ENCODE measurements around the gene TRPM2.
"Not testable (repeated sequence)": the region's sequence is repeated elsewhere in the genome, so short reads cannot be mapped to it uniquely, and the experiment has no call there.

Gene TRPM2

DNA sequence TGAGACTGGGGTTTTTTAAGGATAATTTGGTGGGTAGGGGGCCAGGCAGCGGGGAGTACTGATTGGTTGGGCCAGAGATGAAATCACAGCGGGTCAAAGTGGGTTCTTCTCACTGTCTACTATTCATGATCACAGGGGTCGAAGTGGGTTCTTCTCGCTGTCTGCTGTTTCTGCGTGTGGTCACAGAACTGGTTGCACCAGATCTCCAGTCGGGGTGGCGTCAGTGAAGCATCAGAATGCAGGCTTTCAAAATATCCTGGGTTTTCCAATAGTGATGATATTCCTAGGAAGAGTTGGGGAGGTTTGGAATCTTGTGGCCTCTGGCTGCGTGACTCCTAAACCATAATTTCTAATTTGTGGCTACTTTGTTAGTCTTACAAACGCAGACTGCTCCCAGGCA is 45.1 kb downstream of the TRPM2 start:
- no peak for ATAC-seq

GRCh38 chr21:44399151-44399954 is 45.9 kb downstream of the TRPM2 start:
- ATAC-seq, result no peak

DNA sequence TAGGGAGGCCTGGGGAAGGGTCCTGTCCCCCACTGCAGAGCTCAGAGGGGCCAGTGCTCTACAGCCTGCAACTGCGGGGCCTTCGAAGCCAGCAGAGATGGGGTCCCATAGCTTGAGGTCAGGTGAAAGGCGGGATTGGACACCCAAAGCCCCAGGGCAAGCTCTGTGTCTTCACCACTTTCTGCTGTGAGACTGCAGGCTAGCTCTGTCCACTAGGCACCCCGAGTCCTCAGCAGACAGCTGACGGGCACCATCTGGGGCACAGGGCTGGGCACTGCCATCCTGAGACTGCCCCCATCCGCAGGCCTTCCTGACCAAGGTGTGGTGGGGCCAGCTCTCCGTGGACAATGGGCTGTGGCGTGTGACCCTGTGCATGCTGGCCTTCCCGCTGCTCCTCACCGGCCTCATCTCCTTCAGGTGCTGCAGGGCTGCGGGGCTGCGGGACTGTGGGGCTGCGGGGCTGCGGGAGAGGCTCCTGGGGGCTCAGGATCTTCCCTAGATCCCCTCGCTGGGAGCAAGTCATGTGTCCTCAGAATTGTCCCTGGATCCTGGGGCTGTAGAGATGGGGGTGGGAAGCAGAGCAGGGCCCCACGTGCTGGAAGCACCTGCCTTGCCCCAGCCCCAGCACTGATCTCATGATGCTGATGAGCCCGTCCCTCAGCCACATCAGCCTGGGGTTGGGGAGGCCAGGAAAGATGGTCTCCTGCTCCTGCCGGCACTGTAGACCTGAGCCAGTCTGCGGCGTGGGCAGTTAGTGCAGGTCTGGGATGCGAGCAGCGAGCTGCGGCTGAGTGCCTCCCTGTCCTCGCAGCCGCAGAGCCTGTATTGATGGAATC is 46.8 kb downstream of the TRPM2 start:
- no peak for ATAC-seq

- no peak for ATAC-seq
Measured at GRCh38 chr21:44400791-44401385, 47.5 kb downstream of the TRPM2 start.

GRCh38 chr21:44401386-44402160 is 48.2 kb downstream of the TRPM2 start:
- no peak for ATAC-seq

DNA sequence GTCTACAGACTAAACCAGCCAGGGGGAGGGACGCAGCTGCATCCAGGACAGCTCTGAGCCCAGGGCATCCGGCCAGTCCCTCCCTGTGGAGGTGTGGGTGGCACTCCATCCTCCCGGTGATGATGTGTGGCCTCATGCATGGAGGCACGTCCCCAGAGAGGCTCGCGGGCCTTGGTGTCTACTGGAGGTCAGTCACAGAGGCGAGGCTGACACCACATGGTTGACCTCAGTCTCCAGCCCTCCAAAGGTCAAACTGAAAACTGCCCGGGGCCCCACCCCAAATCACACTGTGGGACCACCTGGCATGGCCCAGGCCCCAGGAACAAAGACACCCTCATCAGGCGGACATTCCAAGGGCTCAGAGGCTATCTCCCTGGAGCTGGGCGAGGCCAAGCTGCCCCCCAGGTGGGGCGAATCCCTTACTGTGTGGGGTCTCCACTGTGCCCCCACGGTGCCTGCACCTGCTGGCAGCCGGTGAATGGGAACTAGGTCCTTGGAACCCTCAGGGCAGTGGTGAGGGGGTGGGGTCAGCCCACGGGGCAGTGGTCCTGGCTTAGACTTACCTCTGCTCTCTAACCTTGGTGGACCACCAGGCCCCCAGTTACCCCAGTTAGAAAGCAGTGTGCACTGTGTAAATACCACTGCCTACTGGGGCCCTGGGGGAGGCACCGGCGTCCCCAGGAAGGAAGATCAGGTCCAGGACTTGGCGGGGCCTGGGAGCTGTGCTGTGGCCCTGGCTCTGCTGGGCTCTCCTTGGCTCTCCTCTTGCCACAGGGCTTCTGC is 49.1 kb downstream of the TRPM2 start:
- ATAC-seq, result no peak

DNA sequence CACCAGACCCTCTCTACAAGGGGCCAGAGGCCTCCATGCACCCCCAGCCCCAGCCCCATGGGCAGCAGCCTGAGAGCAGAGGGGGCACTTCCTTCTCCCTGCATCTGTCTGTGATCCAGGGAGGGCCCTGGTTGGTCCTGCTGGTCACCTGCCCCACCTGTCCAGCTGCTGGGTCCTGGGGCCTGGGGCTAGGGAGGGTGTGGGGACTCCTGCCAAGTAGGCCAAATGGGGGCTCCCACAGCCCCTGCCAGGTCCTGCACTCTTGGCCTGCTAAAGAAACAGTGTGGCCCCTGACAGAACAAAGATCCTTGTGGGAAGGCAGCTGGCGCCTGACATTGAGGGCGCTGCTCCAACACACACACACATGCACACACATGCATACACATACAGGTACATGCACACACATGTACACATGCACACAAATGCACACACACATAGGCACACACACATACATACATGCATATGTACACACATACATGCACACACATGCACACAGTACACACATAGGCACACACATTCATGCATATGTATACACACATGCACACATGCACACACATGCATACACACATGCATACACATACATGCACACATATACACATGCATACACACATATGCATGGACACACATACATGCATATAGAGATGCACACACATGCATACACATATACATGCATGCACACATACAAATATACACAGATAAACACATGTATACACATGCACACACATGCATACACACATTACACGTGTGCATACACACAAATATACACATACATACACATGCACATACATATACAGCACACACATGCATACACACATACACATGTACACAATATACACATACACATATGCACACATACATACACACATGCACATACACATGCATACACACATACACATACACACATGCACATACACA is 49.9 kb downstream of the TRPM2 start:
- no peak for ATAC-seq

- not testable (repeated sequence) for ATAC-seq
Measured at GRCh38 chr21:44404482-44404881, 51.1 kb downstream of the TRPM2 start.

DNA sequence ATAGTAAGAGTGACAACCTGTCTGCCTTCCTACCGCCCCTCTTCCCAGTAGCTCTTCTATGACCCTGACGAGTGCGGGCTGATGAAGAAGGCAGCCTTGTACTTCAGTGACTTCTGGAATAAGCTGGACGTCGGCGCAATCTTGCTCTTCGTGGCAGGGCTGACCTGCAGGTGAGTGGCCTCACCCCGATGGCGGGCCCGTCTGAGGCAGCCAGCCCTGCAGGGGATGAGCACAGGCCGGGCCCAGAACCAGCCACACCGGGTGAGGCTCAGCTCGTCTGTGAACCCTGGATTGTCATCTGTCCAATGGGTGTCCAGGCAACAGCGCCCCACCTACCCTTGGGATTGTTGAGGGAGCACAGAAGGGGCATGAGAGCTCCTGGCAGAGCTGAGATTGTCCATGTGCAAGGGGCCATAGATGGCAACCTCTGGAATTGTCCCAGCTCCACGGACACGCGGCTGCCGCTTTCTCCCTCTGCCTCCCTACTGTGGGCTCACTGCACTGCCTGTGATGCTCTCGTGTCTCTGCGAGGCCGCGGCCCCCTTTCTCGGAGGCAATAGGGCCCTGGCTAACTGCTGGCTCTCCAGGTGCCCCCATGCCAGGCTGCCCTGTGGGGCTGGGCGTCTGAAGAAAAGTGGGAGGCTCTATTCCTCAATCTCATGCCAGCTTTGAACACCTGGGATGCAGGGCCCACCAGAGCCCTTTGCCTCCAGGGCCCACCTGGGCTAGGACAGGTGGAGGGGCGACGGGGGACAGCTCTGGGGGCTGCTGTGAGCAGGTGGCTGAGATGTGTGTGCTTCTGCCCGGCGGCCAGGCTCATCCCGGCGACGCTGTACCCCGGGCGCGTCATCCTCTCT is 51.9 kb downstream of the TRPM2 start:
- no peak for ATAC-seq

DNA sequence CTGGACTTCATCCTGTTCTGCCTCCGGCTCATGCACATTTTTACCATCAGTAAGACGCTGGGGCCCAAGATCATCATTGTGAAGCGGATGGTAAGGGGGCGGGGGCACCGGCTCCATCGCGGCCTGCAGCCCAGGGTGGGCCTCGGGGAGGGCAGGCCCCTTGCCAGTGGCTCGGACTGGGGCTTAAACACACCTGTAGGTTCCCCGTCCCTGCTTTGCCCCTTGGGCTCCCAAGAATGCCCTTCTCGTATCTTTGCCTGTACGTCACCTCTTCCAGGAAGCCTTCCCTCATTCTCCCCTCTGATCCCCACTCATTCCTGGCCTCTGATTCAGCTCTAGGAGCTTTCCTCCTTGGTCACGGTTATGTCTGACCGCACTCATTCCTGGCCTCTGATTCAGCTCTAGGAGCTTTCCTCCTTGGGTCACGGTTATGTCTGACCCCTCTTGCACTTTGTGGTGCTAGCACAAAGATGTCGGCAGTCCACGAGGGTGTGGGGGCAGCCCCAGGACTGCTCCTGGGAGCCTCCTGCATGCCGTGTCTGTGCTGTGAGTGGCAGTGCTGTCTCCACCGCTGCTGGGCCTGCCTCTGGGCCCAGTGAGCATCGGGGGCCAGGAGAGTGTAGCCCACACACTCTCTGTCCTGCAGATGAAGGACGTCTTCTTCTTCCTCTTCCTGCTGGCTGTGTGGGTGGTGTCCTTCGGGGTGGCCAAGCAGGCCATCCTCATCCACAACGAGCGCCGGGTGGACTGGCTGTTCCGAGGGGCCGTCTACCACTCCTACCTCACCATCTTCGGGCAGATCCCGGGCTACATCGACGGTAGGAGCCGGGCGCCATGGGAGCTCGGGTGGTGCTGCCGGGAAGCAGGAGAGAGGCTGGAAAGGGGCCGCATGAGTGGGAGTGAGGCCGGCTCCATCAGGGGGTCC is 52.8 kb downstream of the TRPM2 start:
- no peak for ATAC-seq

DNA sequence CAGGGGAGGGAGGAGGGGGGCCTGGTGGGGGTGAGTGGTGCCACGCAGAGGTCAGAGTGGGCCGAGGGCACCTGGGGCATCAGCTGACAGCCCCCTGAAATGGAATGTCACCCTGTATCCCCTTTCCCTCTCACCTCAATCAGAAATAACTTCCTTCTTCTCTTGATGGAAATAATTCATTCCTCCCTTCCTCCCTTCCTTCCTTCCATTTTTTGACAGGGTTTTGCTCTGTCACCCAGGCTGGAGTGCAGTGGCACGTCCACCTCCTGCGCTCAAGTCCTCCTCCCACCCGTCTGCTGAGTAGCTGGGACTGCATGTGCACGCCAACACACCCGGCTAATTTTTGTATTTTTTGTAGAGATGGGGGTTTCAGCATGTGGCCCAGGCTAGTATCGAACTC is 53.5 kb downstream of the TRPM2 start:
- ATAC-seq, result peak in 1 of 2 donors; percentile 8

GRCh38 chr21:44407493-44407892 is 54.1 kb downstream of the TRPM2 start:
- ATAC-seq, result peak; percentile 97

GRCh38 chr21:44408226-44408625 is 54.8 kb downstream of the TRPM2 start:
- ATAC-seq, result no peak

GRCh38 chr21:44413566-44414290 is 60.3 kb downstream of the TRPM2 start:
- ATAC-seq, result no peak

GRCh38 chr21:44414291-44415072 is 61.1 kb downstream of the TRPM2 start:
- no peak for ATAC-seq

DNA sequence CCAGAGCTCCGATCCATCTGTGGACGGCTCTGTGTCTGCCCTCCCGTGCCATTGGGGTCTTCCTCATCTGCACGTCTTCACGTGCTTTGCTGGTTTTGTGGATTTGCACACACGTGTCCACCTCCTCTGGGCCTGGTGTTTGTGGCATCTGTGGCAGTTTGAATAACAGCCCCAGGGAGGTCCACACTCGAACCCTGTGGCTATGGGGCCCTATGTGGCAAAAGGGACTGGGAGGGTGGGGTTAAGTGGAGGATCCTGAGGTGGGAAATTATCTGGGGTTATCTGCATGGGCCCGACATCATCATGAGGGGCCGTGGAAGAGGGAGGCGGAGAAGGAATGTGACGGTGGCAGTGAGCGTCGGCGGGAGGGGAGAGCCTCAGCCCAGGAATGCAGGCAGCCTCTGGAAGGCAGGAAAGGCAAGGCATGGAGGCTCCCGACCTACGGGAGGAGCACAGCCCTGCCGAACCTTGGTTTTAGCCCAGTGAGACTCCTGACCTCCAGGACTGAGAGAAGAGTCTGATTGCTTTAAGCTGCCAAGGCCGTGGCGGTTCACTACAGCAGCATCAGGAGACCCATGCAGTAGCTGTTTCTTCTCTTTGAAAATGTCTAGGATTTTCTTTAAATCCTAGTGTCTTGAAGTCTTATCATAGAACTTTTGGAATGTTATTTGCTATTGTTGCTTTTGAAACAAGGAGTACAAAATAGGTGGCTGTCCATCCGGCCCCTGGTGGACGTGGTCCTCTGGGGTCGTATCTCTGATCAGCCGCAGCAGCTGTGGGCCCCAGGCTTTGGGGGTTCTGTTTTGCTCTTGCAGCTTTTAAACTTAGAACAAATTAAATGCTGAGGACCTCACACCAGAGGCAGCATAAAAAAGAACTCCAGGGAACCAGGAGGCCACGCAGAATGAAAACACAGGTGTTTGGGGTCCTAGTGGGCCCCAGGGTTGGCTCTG is 61.9 kb downstream of the TRPM2 start:
- no peak for ATAC-seq
